BJ (cell line): ENCODE data around the gene C16orf87. TPM values are rescaled to one million over a fixed set of nuclear protein-coding genes. Genes with fewer than 3 reads are reported as not detected.
"Not testable (repeated sequence)": the region's sequence is repeated elsewhere in the genome, so short reads cannot be mapped to it uniquely, and the experiment has no call there.

Experiments
- CTCF ChIA-PET: fragments of 350-600 bp; formaldehyde crosslinking; extraction: SDS; loops from one replicate; lab custom pipeline; 2021; ENCODE audit warnings: antibody characterized with exemption, inconsistent platforms; lab: Yijun Ruan, JAX
- POLR2A ChIA-PET: fragments of 300-600 bp; sonication (Branson Sonifier 250); formaldehyde crosslinking; extraction: SDS; loops from one replicate; lab custom pipeline; 2021; ENCODE audit warnings: antibody characterized with exemption; lab: Charles Lee
- DNase-seq: peaks from one replicate; pipeline ENCODE4 v3.0.0-alpha.2; 2011; ENCODE audit warnings: low read depth
- H3K27me3 ChIP-seq: 2 replicates; pipeline ENCODE4 v1.6.0; 2011; ENCODE audit warnings: low read length; ENCODE audit not compliant: control insufficient read depth, insufficient read depth
- H3K36me3 ChIP-seq: 2 replicates; pipeline ENCODE4 v1.5.1; 2011; ENCODE audit warnings: low read length; ENCODE audit not compliant: control insufficient read depth, insufficient read depth
- H3K4me3 ChIP-seq: 2 replicates; pipeline ENCODE4 v1.5.1; 2011; ENCODE audit warnings: low read depth, mild to moderate bottlenecking, control low read depth, low read length
- polyA plus RNA-seq: library from polyadenylated mRNA; depleted of rRNA; stranded (reverse); fragments of >200 nt; gene quantifications from 2 replicates; pipeline ENCODE4 v1.2.3, GENCODE V29; 2011
- TF ChIP-seq, protein P1 (sequence below): IDR thresholded peaks from 2 replicates; pipeline ENCODE4 v1.5.1; 2011; ENCODE audit warnings: low read depth, mild to moderate bottlenecking, control low read depth, inconsistent platforms, low read length, moderate library complexity; ENCODE audit not compliant: insufficient read depth

The C16orf87 gene
- polyA plus RNA-seq, 1 experiment, result 2.1 TPM

DNA sequence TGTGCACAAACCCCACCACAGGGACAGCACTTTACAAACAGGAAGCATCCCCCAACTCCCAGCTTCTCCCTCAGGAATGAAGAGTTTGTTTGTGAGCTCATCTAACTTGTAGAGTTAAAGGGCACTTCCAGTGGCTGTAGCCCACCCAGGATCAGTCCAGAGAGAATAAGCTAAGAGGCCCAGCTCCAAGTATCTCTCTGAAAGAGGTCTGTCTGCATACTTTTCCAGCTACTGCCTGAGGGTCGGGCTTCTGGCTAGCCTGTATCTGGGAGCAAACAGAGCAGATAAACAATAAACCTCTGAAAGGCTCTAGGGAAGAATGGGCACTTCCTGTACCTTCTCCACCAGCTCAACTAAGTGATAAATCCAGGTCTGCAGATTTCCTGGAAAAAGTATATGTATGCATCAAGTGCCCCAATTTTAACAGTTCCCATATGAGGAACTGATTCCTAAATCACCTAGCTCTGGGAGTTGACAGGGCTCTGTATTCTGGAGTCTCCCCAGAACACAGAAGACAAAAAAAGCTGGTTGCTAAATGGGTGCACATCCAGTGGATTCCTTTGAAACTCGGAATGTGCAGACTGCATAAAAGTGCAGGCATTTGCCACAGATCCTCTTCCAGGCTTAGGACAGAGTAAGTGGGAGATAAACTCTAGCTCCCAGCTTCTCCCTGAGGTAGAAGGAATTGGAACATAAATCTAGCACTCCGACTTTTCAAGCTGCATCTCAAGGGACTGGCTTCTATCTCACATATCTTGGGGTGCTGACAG lies 45.7 kb downstream of the C16orf87 start:
- DNase-seq, result no peak
- no peak overlapping the region for H3K4me3 ChIP-seq
- TF ChIP-seq, protein P1, sequence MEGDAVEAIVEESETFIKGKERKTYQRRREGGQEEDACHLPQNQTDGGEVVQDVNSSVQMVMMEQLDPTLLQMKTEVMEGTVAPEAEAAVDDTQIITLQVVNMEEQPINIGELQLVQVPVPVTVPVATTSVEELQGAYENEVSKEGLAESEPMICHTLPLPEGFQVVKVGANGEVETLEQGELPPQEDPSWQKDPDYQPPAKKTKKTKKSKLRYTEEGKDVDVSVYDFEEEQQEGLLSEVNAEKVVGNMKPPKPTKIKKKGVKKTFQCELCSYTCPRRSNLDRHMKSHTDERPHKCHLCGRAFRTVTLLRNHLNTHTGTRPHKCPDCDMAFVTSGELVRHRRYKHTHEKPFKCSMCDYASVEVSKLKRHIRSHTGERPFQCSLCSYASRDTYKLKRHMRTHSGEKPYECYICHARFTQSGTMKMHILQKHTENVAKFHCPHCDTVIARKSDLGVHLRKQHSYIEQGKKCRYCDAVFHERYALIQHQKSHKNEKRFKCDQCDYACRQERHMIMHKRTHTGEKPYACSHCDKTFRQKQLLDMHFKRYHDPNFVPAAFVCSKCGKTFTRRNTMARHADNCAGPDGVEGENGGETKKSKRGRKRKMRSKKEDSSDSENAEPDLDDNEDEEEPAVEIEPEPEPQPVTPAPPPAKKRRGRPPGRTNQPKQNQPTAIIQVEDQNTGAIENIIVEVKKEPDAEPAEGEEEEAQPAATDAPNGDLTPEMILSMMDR, result no peak
- peaks cover 3% of the 10 kb centered on the region; the same call in 1 of the 2 replicates for H3K27me3 ChIP-seq
- ChIA-PET POLR2A (no interaction called here), CTCF (interaction anchor here (0.8 to 1.3 kb wide), 4 partner anchors 12 to 156 kb away, joined by 3 to 5 read pairs (median 4); no protein-coding TSS in a partner anchor)
- H3K36me3 ChIP-seq, result no peaks in the 10 kb centered on the region

DNA sequence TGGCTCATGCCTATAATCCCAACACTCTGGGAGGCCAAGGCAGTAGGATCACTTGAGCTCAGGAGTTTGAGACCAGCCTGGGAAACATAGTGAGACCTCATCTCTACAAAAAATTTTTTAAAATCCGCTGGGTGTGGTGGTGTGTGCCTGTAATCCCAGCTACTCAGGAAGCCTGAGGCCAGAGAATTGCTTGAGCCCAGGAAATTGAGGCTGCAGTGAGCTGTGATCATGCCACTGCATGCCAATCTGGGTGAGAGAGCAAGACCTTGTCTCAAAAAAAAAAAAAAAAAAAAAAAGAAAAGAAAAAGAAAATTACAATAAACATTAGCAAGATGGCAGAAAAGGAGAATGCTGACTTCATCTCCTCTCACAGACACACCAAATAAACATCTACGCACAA lies 46.4 kb downstream of the C16orf87 start:
- ChIA-PET CTCF (interaction anchor here (1.3 kb wide), 1 partner anchor 155 kb away, joined by 3 read pairs; no protein-coding TSS in a partner anchor), POLR2A (interaction anchor here (0.7 kb wide), 1 partner anchor 99 kb away, joined by 12 read pairs; no protein-coding TSS in a partner anchor)
- not testable (repeated sequence) for H3K27me3 ChIP-seq, DNase-seq, H3K36me3 ChIP-seq, H3K4me3 ChIP-seq

DNA sequence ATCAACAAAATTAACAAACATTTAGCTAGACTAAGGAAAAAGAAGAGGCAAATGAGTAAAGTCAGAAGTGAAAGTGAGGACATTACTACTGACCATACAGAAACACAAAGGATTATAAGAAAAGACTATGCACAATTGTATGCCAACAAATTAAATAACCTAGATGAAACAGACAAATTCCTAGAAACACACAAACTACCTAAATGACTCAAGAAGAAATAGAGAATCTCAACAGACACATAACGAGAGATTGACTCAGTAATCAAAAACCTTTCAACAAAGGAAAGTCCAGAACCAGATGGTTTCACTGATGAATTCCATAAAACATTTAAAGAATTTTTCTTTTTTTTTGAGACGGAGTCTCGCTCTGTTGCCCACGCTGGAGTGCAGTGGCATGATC lies 47.2 kb downstream of the C16orf87 start:
- TF ChIP-seq, protein P1, result no peak
- ChIA-PET POLR2A (interaction anchor here (0.5 kb wide), 1 partner anchor 106 kb away, joined by 7 read pairs; no protein-coding TSS in a partner anchor), CTCF (no interaction called here)
- Histone ChIP-seq H3K4me3 (no peak overlapping the region), H3K27me3 (peaks cover 3% of the 10 kb centered on the region; the same call in 1 of the 2 replicates), H3K36me3 (no peaks in the 10 kb centered on the region)
- DNase-seq, result no peak

DNA sequence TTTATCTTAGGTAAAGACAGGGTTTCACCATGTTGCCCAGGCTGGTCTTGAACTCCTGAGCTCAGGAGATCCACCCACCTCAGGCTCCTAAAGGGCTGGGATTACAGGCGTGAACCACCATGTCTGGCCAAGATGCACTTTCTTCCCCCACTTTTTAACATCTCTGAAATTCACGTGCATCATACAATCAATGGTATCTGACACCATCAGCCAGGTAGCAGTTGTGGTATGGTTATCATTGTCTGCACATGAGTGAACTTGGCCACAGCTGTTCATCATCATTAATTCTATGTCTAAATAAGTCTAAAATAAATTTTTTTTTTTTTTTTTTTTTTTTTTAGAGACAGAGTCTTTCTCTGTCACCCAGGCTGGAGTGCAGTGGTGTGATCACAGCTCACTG lies 48.7 kb downstream of the C16orf87 start:
- DNase-seq, result no peak
- POLR2A ChIA-PET, result interaction anchor here (0.6 kb wide), 1 partner anchor 20 kb away, joined by 17 read pairs; no protein-coding TSS in a partner anchor
- Histone ChIP-seq H3K4me3 (no peak overlapping the region), H3K27me3 (peaks cover 3% of the 10 kb centered on the region; the same call in 1 of the 2 replicates), H3K36me3 (no peaks in the 10 kb centered on the region)
- TF ChIP-seq, protein P1, result no peak
- CTCF ChIA-PET, result no interaction called here

DNA sequence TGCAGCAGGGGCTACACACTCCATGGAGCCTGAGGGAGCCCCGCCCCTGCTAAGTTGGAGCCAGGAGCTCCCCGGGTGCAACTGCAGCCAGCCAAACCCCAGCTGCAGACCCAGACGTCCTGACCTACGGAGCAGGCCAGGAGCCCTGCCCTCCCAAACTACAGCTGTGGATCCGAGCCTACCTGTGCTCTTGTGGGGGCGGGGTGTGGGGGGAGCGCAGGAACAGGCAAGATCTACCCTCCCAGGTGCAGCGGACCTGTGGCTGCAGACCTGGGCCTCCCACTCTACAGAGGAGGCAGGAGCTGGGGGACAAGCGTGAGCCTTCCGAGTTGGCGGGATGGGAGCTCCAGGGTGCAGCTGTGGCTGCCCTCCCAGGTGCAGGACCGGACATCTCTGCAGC lies 53.2 kb downstream of the C16orf87 start:
- Histone ChIP-seq H3K27me3 (no peaks in the 10 kb centered on the region; the same call in 1 of the 2 replicates), H3K4me3 (no peak overlapping the region), H3K36me3 (no peaks in the 10 kb centered on the region)
- TF ChIP-seq, protein P1, result no peak
- POLR2A ChIA-PET, result no interaction called here
- no peak for DNase-seq
- CTCF ChIA-PET, result no interaction called here
